Right ventricle myocardium superior (tissue), 1 donor: Measurements from ENCODE around the gene JMJD8. TPM values are rescaled to one million over a fixed set of nuclear protein-coding genes. Genes with fewer than 3 reads are reported as not detected.
A peak's percentile ranks its signal among the peaks of the same experiment; 100 is the strongest.
"Not testable (repeated sequence)": the region's sequence is repeated elsewhere in the genome, so short reads cannot be mapped to it uniquely, and the experiment has no call there.

ENCODE experiments used
- ATAC-seq: fragments of 200-7000 bp; cut with Tn5 transposase; one replicate; pipeline ENCODE4 v1.9.1; 2020; ENCODE audit warnings: mild to moderate bottlenecking; ENCODE audit not compliant: poor library complexity
- DNase-seq: peaks from one replicate; pipeline ENCODE4 v3.0.0-alpha.2; 2020
- intact Hi-C: fragments of 100-400 bp; cut with DNase I; formaldehyde crosslinking; loops from one replicate; pipeline ENCODE4 v1.11.2; 2022
- total RNA-seq: library from RNA; stranded (reverse); fragmentation: NEBNext Ultra II Directional; extraction: Animal tissue kit (Norgen Biotek cat#: 25700); gene quantifications from one replicate; pipeline ENCODE4 v1.2.1, GENCODE V29; 2021
- donor health status: DM: no; HTN: yes; CAD: no; lungs with severe emphysema.

The JMJD8 gene
- total RNA-seq, 1 donor from 2014 or later, result 42.4 TPM

GRCh38 chr16:712740-713250 is 28.7 kb upstream of the JMJD8 start:
- DNase-seq, ATAC-seq: not testable (repeated sequence)
- intact Hi-C loops, result loop anchor here (5.0 kb wide), 1 partner anchor 345 kb away; no protein-coding TSS in a partner anchor

- intact Hi-C loops, result loop anchor here (5.0 kb wide), 1 partner anchor 346 kb away; no protein-coding TSS in a partner anchor
- ATAC-seq, result peak; percentile 74
- peak; percentile 88 for DNase-seq
These were observed 27.6 kb upstream of the JMJD8 start for GRCh38 chr16:711548-712320.

- intact Hi-C loops, result loop anchor here (5.0 kb wide), 1 partner anchor 346 kb away; no protein-coding TSS in a partner anchor
These were observed 26.9 kb upstream of the JMJD8 start for GRCh38 chr16:711084-711483.

GRCh38 chr16:710500-711075 is 26.5 kb upstream of the JMJD8 start:
- ATAC-seq, result no peak
- intact Hi-C loops, result loop anchor here (5.0 kb wide), 1 partner anchor 347 kb away; no protein-coding TSS in a partner anchor
- no peak for DNase-seq

More at GRCh38 chr16:711084-711483, 26.9 kb upstream of the JMJD8 start:
- DNase-seq (no peak), ATAC-seq (no peak)

- DNase-seq, result no peak
- intact Hi-C loops, result loop anchor here (5.0 kb wide), 1 partner anchor 347 kb away; no protein-coding TSS in a partner anchor
- ATAC-seq, result no peak
These were observed 25.7 kb upstream of the JMJD8 start for GRCh38 chr16:709566-710499.

- intact Hi-C loops, result no loop called here
- DNase-seq (no peak), ATAC-seq (no peak)
These were observed 24.8 kb upstream of the JMJD8 start for GRCh38 chr16:708959-709358.

- DNase-seq (no peak), ATAC-seq (no peak)
- intact Hi-C loops, result no loop called here
These were observed 23.9 kb upstream of the JMJD8 start for GRCh38 chr16:708019-708418.

- DNase-seq (no peak), ATAC-seq (no peak)
- intact Hi-C loops, result no loop called here
These were observed 23.0 kb upstream of the JMJD8 start for GRCh38 chr16:707062-707538.

GRCh38 chr16:706189-707061 is 22.3 kb upstream of the JMJD8 start:
- ATAC-seq, result no peak
- intact Hi-C loops, result no loop called here
- no peak for DNase-seq

GRCh38 chr16:705431-706188 is 21.5 kb upstream of the JMJD8 start, which contains the start of gene FBXL16:
Gene FBXL16 (minus strand): TSS chr16:705801. CDS start chr16:697405, 8,396 bp downstream.
- DNase-seq (no peak), ATAC-seq (no peak)
- intact Hi-C loops, result no loop called here

- ATAC-seq (no peak), DNase-seq (no peak)
- intact Hi-C loops, result no loop called here
These were observed 20.6 kb upstream of the JMJD8 start for GRCh38 chr16:704552-705380.

GRCh38 chr16:704047-704446 is 19.9 kb upstream of the JMJD8 start:
- DNase-seq (no peak), ATAC-seq (no peak)
- intact Hi-C loops, result no loop called here

GRCh38 chr16:703406-703805 is 19.3 kb upstream of the JMJD8 start:
- intact Hi-C loops, result no loop called here
- DNase-seq, result no peak
- no peak for ATAC-seq

- ATAC-seq (no peak), DNase-seq (no peak)
- intact Hi-C loops, result no loop called here
These were observed 18.2 kb upstream of the JMJD8 start for GRCh38 chr16:702341-702740.

GRCh38 chr16:700684-701584 is 16.8 kb upstream of the JMJD8 start:
- DNase-seq (no peak), ATAC-seq (peak; percentile 80)
- intact Hi-C loops, result no loop called here
